Measurements from ENCODE around the gene NRG3. TPM values are rescaled to one million over a fixed set of nuclear protein-coding genes. Genes with fewer than 3 reads are reported as not detected.
A peak's percentile ranks its signal among the peaks of the same experiment; 100 is the strongest.

Gene NRG3
- total RNA-seq, 2 donors from 2014 or later: 1.7 to 2.3 TPM

GRCh38 chr10:83012866-83013265 lies 1137.9 kb downstream of the NRG3 start:
- WGBS, 2 experiments (ENCODE audit: insufficient coverage in 1 of 2, insufficient read length in 1 of 2): 68% methylated on average over 3 of the region's 3 CpGs
- no peak overlapping the region for H3K4me3 ChIP-seq (ENCODE audit: low read length)
- H3K4me3 Mint-ChIP-seq: no peak overlapping the region
- no peak for TF ChIP-seq CTCF (conservative IDR thresholded peaks at IDR 0.05)
- H3K36me3 Mint-ChIP-seq (ENCODE audit: low read depth): no peaks in the 10 kb centered on the region
- H3K9ac ChIP-seq (ENCODE audit: extremely low read depth, low read length, poor library complexity, severe bottlenecking): no peak overlapping the region
- H3K4me1 ChIP-seq (ENCODE audit: control insufficient read depth, insufficient read depth, low read length): no peaks in the 10 kb centered on the region
- H3K27ac Mint-ChIP-seq: peak overlapping the region; percentile 19
- H3K27me3 ChIP-seq (ENCODE audit: control insufficient read depth, insufficient read depth, low read length, poor library complexity, severe bottlenecking): no peaks in the 10 kb centered on the region
- no peaks in the 10 kb centered on the region for H3K36me3 ChIP-seq (ENCODE audit: control insufficient read depth, insufficient read depth, low read length)
- no peaks in the 10 kb centered on the region for H3K27me3 Mint-ChIP-seq (ENCODE audit: insufficient read depth)
- no peaks in the 10 kb centered on the region for H3K9me3 ChIP-seq (ENCODE audit: control insufficient read depth, low read length)
- H3K9me3 Mint-ChIP-seq: no peaks in the 10 kb centered on the region
- DNase-seq: no peak
- H3K4me1 Mint-ChIP-seq: peaks cover 4% of the 10 kb centered on the region
- no peak overlapping the region for H3K27ac ChIP-seq (ENCODE audit: low read depth, low read length)

GRCh38 chr10:83017076-83017867 lies 1142.3 kb downstream of the NRG3 start:
- H3K9ac ChIP-seq (ENCODE audit: extremely low read depth, low read length, poor library complexity, severe bottlenecking): no peak overlapping the region
- Mint-ChIP-seq H3K9me3 (peaks cover 30% of the 10 kb centered on the region), H3K4me3 (no peak overlapping the region), H3K27ac (no peak overlapping the region), H3K36me3 (ENCODE audit: low read depth) (no peaks in the 10 kb centered on the region), H3K27me3 (ENCODE audit: insufficient read depth) (no peaks in the 10 kb centered on the region), H3K4me1 (peaks cover 4% of the 10 kb centered on the region)
- no peak overlapping the region for H3K4me3 ChIP-seq (ENCODE audit: low read length)
- no peaks in the 10 kb centered on the region for H3K4me1 ChIP-seq (ENCODE audit: control insufficient read depth, insufficient read depth, low read length)
- H3K27me3 ChIP-seq (ENCODE audit: control insufficient read depth, insufficient read depth, low read length, poor library complexity, severe bottlenecking): no peaks in the 10 kb centered on the region
- H3K9me3 ChIP-seq (ENCODE audit: control insufficient read depth, low read length): no peaks in the 10 kb centered on the region
- H3K27ac ChIP-seq (ENCODE audit: low read depth, low read length): no peak overlapping the region
- H3K36me3 ChIP-seq (ENCODE audit: control insufficient read depth, insufficient read depth, low read length): no peaks in the 10 kb centered on the region
- DNase-seq: no peak
- 89 to 100% methylated on average over 1 to 2 of the region's 2 CpGs for WGBS, 2 experiments (ENCODE audit: insufficient coverage in 1 of 2, insufficient read length in 1 of 2)
- TF ChIP-seq CTCF (conservative IDR thresholded peaks at IDR 0.05): no peak

- H3K27ac ChIP-seq (ENCODE audit: low read depth, low read length): no peak overlapping the region
- Mint-ChIP-seq H3K27ac (no peak overlapping the region), H3K27me3 (ENCODE audit: insufficient read depth) (no peaks in the 10 kb centered on the region), H3K4me1 (no peaks in the 10 kb centered on the region), H3K9me3 (peaks cover 26% of the 10 kb centered on the region), H3K36me3 (ENCODE audit: low read depth) (no peaks in the 10 kb centered on the region), H3K4me3 (no peak overlapping the region)
- TF ChIP-seq CTCF (conservative IDR thresholded peaks at IDR 0.05): no peak
- no peaks in the 10 kb centered on the region for H3K36me3 ChIP-seq (ENCODE audit: control insufficient read depth, insufficient read depth, low read length)
- no peak overlapping the region for H3K9ac ChIP-seq (ENCODE audit: extremely low read depth, low read length, poor library complexity, severe bottlenecking)
- no peaks in the 10 kb centered on the region for H3K27me3 ChIP-seq (ENCODE audit: control insufficient read depth, insufficient read depth, low read length, poor library complexity, severe bottlenecking)
- no peak for DNase-seq
- 67 to 94% methylated on average over 1 to 2 of the region's 2 CpGs for WGBS, 2 experiments (ENCODE audit: insufficient coverage in 1 of 2, insufficient read length in 1 of 2)
- no peaks in the 10 kb centered on the region for H3K4me1 ChIP-seq (ENCODE audit: control insufficient read depth, insufficient read depth, low read length)
- no peaks in the 10 kb centered on the region for H3K9me3 ChIP-seq (ENCODE audit: control insufficient read depth, low read length)
- no peak overlapping the region for H3K4me3 ChIP-seq (ENCODE audit: low read length)
These were observed 1148.7 kb downstream of the NRG3 start for GRCh38 chr10:83023662-83024061.

Measured in endodermal cell (in vitro differentiated cells).